ENCODE results near the gene KCNIP2.

Gene KCNIP2

GRCh38 chr10:101781984-101782810 lies 61.4 kb downstream of the KCNIP2 start:
- no peak for DNase-seq

- DNase-seq: no peak
These were observed 62.0 kb downstream of the KCNIP2 start for GRCh38 chr10:101781655-101781983.

GRCh38 chr10:101780818-101781654 lies 62.6 kb downstream of the KCNIP2 start:
- peak; percentile 73 to 75 for DNase-seq

- DNase-seq: no peak
These were observed 63.3 kb downstream of the KCNIP2 start for GRCh38 chr10:101780187-101780817.

- peak; percentile 78 to 82 for DNase-seq
These were observed 63.9 kb downstream of the KCNIP2 start for GRCh38 chr10:101779544-101780186.

GRCh38 chr10:101778781-101779543 lies 64.6 kb downstream of the KCNIP2 start:
- peak in 1 of 2 donors; percentile 13 for DNase-seq

GRCh38 chr10:101778151-101778780 lies 65.3 kb downstream of the KCNIP2 start:
- DNase-seq: no peak

- DNase-seq: no peak
These were observed 65.9 kb downstream of the KCNIP2 start for GRCh38 chr10:101777619-101778145.

GRCh38 chr10:101776161-101776817 lies 67.3 kb downstream of the KCNIP2 start:
- DNase-seq: no peak

Measured in CD4-positive, alpha-beta T cell treated with Interleukin-1 beta for 1 hour (primary cell).